Fibroblast of the aortic adventitia (primary cell): Measurements from ENCODE around the gene MKLN1. TPM values are rescaled to one million over a fixed set of nuclear protein-coding genes. Genes with fewer than 3 reads are reported as not detected.

Experiments used
- DNase-seq: peaks from one replicate; pipeline ENCODE4 v3.0.0-alpha.2; 2010; ENCODE audit warnings: low read depth
- H3K4me3 ChIP-seq: 2 replicates; pipeline ENCODE4 v1.5.1; 2011; ENCODE audit warnings: low read depth, mild to moderate bottlenecking, control low read depth, low read length, moderate library complexity
- total RNA-seq: library from RNA; depleted of rRNA; stranded (reverse); fragments of >200 nt; gene quantifications from 2 replicates; pipeline ENCODE4 v1.2.3, GENCODE V29; 2012; ENCODE audit warnings: low replicate concordance
- TF ChIP-seq, protein P1 (sequence below): IDR thresholded peaks from 2 replicates; pipeline ENCODE4 v1.5.1; 2011; ENCODE audit warnings: mild to moderate bottlenecking, low read length, control low read depth, inconsistent platforms; ENCODE audit not compliant: insufficient read depth

MKLN1 gene
- total RNA-seq, 1 donor = 71.9 TPM

DNA sequence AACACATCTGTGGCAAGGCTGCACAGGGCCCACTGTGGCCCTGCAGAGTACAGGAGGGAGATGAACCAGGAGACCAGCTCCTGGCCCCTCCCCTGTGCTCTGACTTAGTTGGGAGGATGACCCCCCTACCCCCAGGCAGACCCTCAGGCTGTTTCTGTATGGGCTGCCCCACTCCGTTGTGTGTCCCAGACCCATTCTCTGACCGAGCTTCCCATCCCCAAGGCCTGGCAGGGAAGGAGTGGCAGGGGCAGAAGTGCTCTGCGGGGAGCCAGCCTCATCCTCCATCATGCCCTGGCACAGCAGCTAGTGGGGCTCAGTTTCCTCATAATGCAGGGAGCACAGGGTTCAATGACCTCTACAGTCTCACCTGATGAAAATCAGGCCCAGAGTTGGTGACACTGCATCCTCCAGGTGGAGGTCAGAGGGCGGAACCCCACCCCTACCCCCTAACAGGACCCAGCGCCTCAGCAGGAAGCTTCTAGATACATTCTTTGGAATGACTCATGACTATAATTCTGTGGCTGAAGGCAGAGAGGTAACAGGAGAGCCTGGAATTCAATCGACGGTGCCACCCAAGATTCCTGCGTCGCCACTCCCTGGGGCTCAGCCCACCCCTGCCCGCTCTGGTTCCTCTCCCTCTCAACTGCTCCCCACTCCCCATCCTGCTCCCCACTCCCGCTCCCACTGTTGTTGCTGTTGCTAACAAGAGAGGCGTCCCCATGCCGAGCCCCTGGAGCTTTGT lies 210.6 kb downstream of the MKLN1 start:
- TF ChIP-seq, protein P1, sequence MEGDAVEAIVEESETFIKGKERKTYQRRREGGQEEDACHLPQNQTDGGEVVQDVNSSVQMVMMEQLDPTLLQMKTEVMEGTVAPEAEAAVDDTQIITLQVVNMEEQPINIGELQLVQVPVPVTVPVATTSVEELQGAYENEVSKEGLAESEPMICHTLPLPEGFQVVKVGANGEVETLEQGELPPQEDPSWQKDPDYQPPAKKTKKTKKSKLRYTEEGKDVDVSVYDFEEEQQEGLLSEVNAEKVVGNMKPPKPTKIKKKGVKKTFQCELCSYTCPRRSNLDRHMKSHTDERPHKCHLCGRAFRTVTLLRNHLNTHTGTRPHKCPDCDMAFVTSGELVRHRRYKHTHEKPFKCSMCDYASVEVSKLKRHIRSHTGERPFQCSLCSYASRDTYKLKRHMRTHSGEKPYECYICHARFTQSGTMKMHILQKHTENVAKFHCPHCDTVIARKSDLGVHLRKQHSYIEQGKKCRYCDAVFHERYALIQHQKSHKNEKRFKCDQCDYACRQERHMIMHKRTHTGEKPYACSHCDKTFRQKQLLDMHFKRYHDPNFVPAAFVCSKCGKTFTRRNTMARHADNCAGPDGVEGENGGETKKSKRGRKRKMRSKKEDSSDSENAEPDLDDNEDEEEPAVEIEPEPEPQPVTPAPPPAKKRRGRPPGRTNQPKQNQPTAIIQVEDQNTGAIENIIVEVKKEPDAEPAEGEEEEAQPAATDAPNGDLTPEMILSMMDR = no peak
- no peak overlapping the region for H3K4me3 ChIP-seq
- no peak for DNase-seq

DNA sequence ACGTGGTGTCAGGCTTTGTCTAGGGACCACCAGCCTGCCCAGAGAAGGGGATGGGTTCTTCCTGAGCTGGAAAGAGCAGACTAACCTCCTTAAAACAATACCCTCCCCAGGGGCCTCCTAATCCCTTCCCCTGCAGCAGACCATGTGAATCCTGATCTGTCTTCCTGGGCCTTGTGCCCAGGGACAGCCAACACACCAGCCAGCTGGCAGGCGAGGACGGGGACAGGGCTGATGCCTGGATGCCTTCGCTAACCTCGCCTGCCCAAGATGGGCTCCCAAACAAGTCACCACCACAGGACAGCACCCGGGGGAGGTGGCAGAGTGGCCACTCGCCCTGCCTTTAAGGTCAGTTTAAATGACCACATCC lies 211.1 kb downstream of the MKLN1 start:
- no peak overlapping the region for H3K4me3 ChIP-seq
- TF ChIP-seq, protein P1 = no peak
- DNase-seq = no peak

DNA sequence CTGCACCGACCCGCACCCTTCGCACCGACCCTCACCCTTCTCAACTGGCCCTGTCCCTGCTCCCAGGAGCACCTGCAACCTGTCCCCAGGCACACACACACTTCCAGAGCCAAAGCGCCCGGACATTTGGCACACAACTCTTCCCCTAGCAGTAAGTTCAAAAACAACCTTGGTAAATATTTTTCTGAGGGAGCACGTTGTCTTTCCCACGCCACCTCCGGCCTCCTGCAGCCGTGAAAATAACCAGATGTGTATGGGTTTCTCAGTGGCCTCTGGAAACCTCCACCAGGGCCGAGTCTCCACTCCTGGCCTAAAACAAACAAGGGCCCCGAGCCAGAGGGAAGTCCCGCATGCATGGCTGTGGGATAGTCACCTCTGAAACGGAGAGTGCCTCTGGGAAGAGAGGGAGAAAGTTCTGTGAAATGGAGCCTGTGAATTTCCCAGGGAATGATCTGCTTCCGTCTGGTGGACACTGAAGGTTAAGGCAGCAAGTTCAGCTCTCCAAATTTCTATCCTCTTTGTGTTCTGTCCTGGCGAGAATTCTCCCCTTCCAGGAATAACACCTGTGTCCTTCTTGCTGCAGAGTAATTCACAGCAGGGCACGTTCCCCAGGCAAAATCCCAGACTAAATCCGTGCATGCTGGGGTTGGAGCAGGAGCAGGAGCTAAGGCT lies 213.0 kb downstream of the MKLN1 start:
- TF ChIP-seq, protein P1 = peak; percentile 34
- DNase-seq = no peak
- H3K4me3 ChIP-seq = no peak overlapping the region

DNA sequence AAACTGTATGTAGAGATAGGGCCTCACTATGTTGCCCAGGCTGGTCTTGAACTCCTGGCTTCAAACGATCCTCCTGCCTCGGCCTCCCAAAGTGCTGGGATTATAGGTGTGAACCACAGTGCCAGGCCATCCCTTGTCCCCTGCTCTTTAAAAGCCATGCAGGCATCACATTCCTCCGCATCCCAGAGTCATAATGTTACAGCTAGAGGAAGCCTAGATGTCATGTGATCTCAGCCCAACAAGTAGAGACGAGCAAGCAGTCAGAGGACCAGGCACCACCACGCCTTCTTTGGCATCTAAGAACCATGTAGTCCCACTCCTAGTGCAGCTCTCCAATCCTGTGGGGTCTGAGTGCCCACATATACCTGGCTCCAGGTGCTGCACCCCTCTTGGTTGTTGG lies 215.6 kb downstream of the MKLN1 start:
- no peak overlapping the region for H3K4me3 ChIP-seq
- no peak for DNase-seq
- TF ChIP-seq, protein P1 = no peak

DNA sequence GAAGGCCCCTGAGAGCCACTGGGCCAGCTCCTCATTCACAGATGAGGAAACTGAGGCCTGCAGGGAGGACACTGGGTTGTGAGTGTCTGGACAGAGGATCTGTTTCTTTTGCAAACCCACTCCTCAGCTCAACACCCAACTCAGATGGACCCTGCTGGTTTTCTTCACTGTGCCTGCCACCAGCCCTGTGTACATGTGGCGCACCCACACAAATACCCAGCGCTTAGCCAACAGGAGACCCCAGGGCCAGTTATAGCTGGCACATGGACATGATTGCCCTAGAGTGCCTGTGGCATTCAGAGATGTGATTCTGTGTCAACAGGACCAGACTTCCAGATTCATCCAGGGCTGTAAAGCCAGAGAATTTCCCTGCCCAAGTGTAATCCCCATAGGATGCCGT lies 216.3 kb downstream of the MKLN1 start:
- DNase-seq = no peak
- TF ChIP-seq, protein P1 = no peak
- no peak overlapping the region for H3K4me3 ChIP-seq

DNA sequence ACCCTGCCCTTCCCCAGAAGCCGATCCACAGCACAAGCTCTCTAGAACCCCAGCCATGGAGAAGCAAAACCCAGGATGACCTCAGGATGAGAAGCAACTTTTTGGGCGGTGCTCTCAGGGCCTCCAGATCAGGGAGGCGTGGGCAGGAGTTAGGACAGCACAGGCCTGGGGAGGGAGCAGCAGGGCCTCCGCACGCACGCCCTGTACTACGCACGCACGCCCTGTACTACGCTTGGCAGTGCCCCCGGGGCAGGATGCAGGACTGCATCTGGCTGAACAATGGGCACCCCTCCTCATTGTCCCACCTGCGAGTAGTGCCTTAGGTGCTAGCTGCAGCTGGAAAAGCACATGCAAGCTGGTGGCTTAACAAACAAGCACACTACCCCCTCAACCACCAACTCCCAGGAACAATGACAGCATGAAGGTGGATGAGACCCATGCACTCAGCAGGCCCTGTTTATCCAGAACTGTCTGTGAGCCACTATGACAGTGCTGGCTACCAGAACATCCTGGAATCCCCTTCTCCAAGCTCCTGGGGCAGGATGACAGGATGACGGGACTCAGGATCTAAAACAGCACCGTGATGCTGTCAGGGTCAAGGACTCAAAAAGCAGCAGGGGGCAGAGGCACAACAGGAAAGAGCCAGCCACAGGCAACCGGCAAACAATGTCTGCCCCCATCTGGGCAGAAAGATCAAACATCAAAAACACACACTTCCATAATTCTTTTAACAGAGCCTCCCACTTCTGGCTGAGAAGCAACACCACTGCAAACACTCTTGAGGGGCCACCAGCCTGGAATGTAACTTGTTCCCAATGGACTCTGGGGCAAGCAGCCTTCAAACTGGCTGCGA lies 217.0 kb downstream of the MKLN1 start:
- H3K4me3 ChIP-seq = no peak overlapping the region
- TF ChIP-seq, protein P1 = peak; percentile 24
- peak; percentile 40 for DNase-seq
